Liver (tissue), 3 donors: ENCODE measurements around the gene CDK19.

Experiments
- ATF3 ChIP-seq: IDR thresholded peaks from 2 replicates; pipeline ENCODE4 v1.6.1; 2016; ENCODE audit warnings: antibody characterized with exemption
- CTCF ChIP-seq: fragments of 150-350 bp; IDR thresholded peaks from 2 replicates; pipeline ENCODE4 v1.5.1; 2017; ENCODE audit warnings: improper control_type of control experiment, low read depth, low read length; ENCODE audit not compliant: missing input control
- HNF4A ChIP-seq, 2 donors: conservative IDR thresholded peaks; 2 replicates each; pipeline ENCODE4 v1.6.1; 2016; ENCODE audit warnings: antibody characterized with exemption in 2 of 2, mild to moderate bottlenecking in 2 of 2
- RAD21 ChIP-seq, 2 donors: IDR thresholded peaks; 2 replicates each; pipeline ENCODE4 v1.6.1; 2016; ENCODE audit warnings: antibody characterized with exemption in 2 of 2, mild to moderate bottlenecking in 2 of 2
- REST ChIP-seq: IDR thresholded peaks from 2 replicates; pipeline ENCODE4 v1.6.1; 2016; ENCODE audit warnings: antibody characterized with exemption, mild to moderate bottlenecking
- YY1 ChIP-seq: IDR thresholded peaks from 2 replicates; pipeline ENCODE4 v1.6.1; 2016; ENCODE audit warnings: antibody characterized with exemption, mild to moderate bottlenecking
- donor health status: healthy.
- donor health status: healthy.

GRCh38 chr6:110646951-110647910 lies 168.0 kb downstream of the CDK19 start:
- no peak for TF ChIP-seq CTCF
- TF ChIP-seq HNF4A (conservative IDR thresholded peaks at IDR 0.05): no peak
- TF ChIP-seq REST: no peak
- no peak for TF ChIP-seq YY1
- TF ChIP-seq ATF3: no peak
- no peak for TF ChIP-seq RAD21 (IDR thresholded peaks at IDR 0.05)
